H1 (cell line): ENCODE results near the gene ARF6. TPM values are rescaled to one million over a fixed set of nuclear protein-coding genes. Genes with fewer than 3 reads are reported as not detected.

Experiments
- HDAC6 ChIP-seq: IDR thresholded peaks from one replicate; pipeline ENCODE4 v1.7.1; 2012; ENCODE audit warnings: low read depth, mild to moderate bottlenecking, inconsistent platforms, low read length, moderate library complexity
- KDM4A ChIP-seq: IDR thresholded peaks from one replicate; pipeline ENCODE4 v1.7.1; 2012; ENCODE audit warnings: low read depth, mild to moderate bottlenecking, moderate library complexity, low read length, inconsistent platforms; ENCODE audit not compliant: severe bottlenecking
- KDM5A ChIP-seq: fragments of 200-600 bp; IDR thresholded peaks from 2 replicates; pipeline ENCODE4 v1.7.1; 2012; ENCODE audit warnings: mild to moderate bottlenecking, low read length, inconsistent platforms, mixed read lengths
- MAFK ChIP-seq: IDR thresholded peaks from 2 replicates; pipeline ENCODE4 v1.6.1; 2012; ENCODE audit warnings: low read depth, mild to moderate bottlenecking, improper control_type of control experiment, low read length
- polyA plus RNA-seq, 7 experiments: library from polyadenylated mRNA; depleted of rRNA in 3 of 7; stranded (reverse) in 5 of 7; unstranded in 2 of 7; fragments of >200 nt in 5 of 7; fragments of 200-250 nt in 2 of 7; gene quantifications; 1 replicate in 5 of 7; 2 replicates in 1 of 7; 4 replicates in 1 of 7; pipeline versions ENCODE4 v1.2.1 to v1.2.3, GENCODE V29; 2011 to 2013; ENCODE audit warnings: missing spikeins in 2 of 7, mixed read lengths in 2 of 7
- total RNA-seq: library from RNA; stranded (reverse); fragmentation: NEBNext Ultra II Directional; extraction: Animal tissue kit (Norgen Biotek cat#: 25700); gene quantifications from 2 replicates; pipeline ENCODE4 v1.2.1, GENCODE V29; 2021

The ARF6 gene
- total and polyA plus RNA-seq, 2 of the 8 experiments (the other 6 are each of a cell fraction or from before 2014, with no cell fraction given): 17.2 to 56.7 TPM

- TF ChIP-seq MAFK (no peak), HDAC6 (no peak), KDM4A (no peak), KDM5A (no peak)
These were observed 12.4 kb upstream of the ARF6 start (continued) for GRCh38 chr14:49880267-49881064.
